Thyroid gland (tissue), 4 donors: ENCODE results near the gene NFATC2. TPM values are rescaled to one million over a fixed set of nuclear protein-coding genes. Genes with fewer than 3 reads are reported as not detected.

Experiments used
- DNase-seq, 2 donors: peaks; one replicate each; pipeline ENCODE4 v3.0.0-alpha.2; 2019
- H3K27ac ChIP-seq, 3 donors: fragments of 200-600 bp; sonication (generic); 1 replicate in 2 of 3; 2 replicates in 1 of 3; pipeline ENCODE4 v1.5.1; 2016 to 2019; ENCODE audit warnings: mild to moderate bottlenecking in 1 of 3, moderate library complexity in 1 of 3
- H3K27me3 ChIP-seq: fragments of 200-600 bp; sonication (generic); one replicate; pipeline ENCODE4 v1.5.1; 2019
- H3K36me3 ChIP-seq, 2 donors: fragments of 200-600 bp; sonication (generic); one replicate each; pipeline ENCODE4 v1.5.1; 2016 to 2019
- H3K4me1 ChIP-seq, 2 donors: fragments of 200-600 bp; sonication (generic); one replicate each; pipeline ENCODE4 v1.5.1; 2017 to 2019
- H3K4me3 ChIP-seq, 3 donors: fragments of 200-600 bp; sonication (generic); replicated peaks in 1 of 3; 1 replicate in 2 of 3; 2 replicates in 1 of 3; pipeline ENCODE4 v1.5.1; 2016; ENCODE audit warnings: mild to moderate bottlenecking in 1 of 3
- H3K9me3 ChIP-seq: fragments of 200-600 bp; sonication (generic); one replicate; pipeline ENCODE4 v1.5.1; 2017
- POLR2A ChIP-seq, 2 donors: fragments of 450-650 bp; IDR thresholded peaks; one replicate each; pipeline ENCODE4 v1.6.1; 2017; ENCODE audit warnings: antibody characterized with exemption in 2 of 2, mild to moderate bottlenecking in 2 of 2, moderate library complexity in 1 of 2
- WGBS, 2 donors: methylation state at CpG; one replicate each; pipeline ENCODE4 v1.1.5; 2017; 5-methylcytosine and 5-hydroxymethylcytosine counted together
- intact Hi-C: fragments of 100-400 bp; cut with DNase I; formaldehyde crosslinking; loops from one replicate; pipeline ENCODE4 v1.15.1; 2023
- total RNA-seq, 4 donors: library from RNA; depleted of rRNA; stranded (reverse); fragments of >200 nt; gene quantifications; one replicate each; pipeline ENCODE4 v1.2.3, GENCODE V29; 2016
- TF ChIP-seq, protein P1 (sequence below), 6 experiments: fragments of 200-600 bp in 3 of 6; fragments of 450-650 bp in 3 of 6; sonication (generic) in 3 of 6; IDR thresholded peaks; one replicate each; pipeline ENCODE4 v1.5.1; 2016 to 2019; ENCODE audit warnings: antibody characterized with exemption in 6 of 6, mild to moderate bottlenecking in 2 of 6, inconsistent platforms in 1 of 6, moderate library complexity in 1 of 6

The NFATC2 gene
- total RNA-seq, 4 donors from 2014 or later: 7.5 to 12.6 (median 8.5) TPM

DNA sequence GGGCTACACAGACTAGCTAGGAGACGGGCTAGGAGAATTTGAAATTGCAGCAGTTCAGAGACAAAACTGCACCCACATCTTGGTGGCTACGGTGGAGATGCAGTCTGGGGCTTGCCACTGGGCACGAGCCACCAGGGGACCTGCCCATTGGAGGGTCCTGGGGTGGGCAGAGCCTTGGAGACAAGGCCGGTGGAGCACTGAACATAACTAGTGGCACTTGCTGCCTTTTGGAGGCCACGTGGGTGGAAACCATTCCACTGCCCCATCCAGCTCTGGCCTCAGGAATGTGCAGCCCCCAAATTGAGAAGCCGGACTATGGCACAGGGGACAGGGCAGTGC lies 113.4 kb downstream of the NFATC2 start:
- no peak overlapping the region for H3K27ac ChIP-seq
- DNase-seq: no peak
- H3K9me3 ChIP-seq: no peaks in the 10 kb centered on the region
- TF ChIP-seq, protein P1, sequence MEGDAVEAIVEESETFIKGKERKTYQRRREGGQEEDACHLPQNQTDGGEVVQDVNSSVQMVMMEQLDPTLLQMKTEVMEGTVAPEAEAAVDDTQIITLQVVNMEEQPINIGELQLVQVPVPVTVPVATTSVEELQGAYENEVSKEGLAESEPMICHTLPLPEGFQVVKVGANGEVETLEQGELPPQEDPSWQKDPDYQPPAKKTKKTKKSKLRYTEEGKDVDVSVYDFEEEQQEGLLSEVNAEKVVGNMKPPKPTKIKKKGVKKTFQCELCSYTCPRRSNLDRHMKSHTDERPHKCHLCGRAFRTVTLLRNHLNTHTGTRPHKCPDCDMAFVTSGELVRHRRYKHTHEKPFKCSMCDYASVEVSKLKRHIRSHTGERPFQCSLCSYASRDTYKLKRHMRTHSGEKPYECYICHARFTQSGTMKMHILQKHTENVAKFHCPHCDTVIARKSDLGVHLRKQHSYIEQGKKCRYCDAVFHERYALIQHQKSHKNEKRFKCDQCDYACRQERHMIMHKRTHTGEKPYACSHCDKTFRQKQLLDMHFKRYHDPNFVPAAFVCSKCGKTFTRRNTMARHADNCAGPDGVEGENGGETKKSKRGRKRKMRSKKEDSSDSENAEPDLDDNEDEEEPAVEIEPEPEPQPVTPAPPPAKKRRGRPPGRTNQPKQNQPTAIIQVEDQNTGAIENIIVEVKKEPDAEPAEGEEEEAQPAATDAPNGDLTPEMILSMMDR (IDR thresholded peaks at IDR 0.05): no peak
- no peak for TF ChIP-seq POLR2A (IDR thresholded peaks at IDR 0.05)
- intact Hi-C loops: no loop called here
- H3K27me3 ChIP-seq: no peaks in the 10 kb centered on the region
- H3K4me3 ChIP-seq: no peak overlapping the region
- WGBS, 2 donors: 75 to 80% methylated on average over 6 of the region's 6 CpGs
- H3K36me3 ChIP-seq: peaks cover 0 to 6% of the 10 kb centered on the region in 2 donors
- peaks cover 15 to 31% of the 10 kb centered on the region in 2 donors for H3K4me1 ChIP-seq

DNA sequence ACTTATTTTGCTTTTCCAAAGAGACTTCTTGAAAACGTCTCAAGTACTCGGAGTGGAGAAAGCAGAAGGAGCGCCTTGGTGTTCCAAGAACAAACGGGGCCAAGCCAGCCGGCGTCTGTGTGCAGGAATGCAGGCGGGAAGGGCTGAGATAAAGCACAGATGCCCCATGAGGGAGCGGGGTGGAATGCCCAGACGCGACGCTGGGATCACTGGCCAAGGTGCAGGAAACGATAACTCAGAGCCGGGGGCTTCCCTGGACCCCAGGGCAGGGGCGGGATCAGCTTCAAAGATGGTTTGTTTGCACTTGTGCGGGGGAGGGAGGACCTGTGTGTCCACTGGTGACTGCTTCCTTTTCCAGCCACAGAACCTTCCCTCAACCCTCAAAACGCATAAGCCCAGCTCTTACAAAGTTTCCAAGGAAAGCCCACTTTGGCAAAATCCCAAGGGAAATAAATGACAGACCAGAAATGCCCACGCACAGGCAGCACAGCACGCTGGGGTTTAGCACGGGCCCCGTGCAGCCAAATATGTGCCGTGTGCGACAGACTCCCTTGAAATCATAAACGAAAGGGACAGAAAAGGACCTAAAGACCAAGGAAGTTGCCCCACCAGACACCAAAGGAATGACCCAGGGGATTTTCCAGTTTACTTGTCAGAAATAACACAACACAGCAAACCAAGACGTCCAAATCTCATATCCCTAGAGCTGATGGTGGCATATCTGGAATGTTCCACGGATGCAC lies 113.9 kb downstream of the NFATC2 start:
- H3K27ac ChIP-seq: peak overlapping the region; percentile 20 to 63 (median 21)
- intact Hi-C loops: no loop called here
- 51 to 58% methylated on average over 22 to 25 of the region's 25 CpGs for WGBS, 2 donors
- H3K36me3 ChIP-seq: peaks cover 0 to 6% of the 10 kb centered on the region in 2 donors
- H3K9me3 ChIP-seq: no peaks in the 10 kb centered on the region
- H3K4me3 ChIP-seq: no peak overlapping the region
- peak; percentile 61 to 82 for DNase-seq
- peaks cover 20 to 37% of the 10 kb centered on the region in 2 donors for H3K4me1 ChIP-seq
- H3K27me3 ChIP-seq: no peaks in the 10 kb centered on the region
- TF ChIP-seq, protein P1 (IDR thresholded peaks at IDR 0.05): no peak
- TF ChIP-seq POLR2A (IDR thresholded peaks at IDR 0.05): no peak

DNA sequence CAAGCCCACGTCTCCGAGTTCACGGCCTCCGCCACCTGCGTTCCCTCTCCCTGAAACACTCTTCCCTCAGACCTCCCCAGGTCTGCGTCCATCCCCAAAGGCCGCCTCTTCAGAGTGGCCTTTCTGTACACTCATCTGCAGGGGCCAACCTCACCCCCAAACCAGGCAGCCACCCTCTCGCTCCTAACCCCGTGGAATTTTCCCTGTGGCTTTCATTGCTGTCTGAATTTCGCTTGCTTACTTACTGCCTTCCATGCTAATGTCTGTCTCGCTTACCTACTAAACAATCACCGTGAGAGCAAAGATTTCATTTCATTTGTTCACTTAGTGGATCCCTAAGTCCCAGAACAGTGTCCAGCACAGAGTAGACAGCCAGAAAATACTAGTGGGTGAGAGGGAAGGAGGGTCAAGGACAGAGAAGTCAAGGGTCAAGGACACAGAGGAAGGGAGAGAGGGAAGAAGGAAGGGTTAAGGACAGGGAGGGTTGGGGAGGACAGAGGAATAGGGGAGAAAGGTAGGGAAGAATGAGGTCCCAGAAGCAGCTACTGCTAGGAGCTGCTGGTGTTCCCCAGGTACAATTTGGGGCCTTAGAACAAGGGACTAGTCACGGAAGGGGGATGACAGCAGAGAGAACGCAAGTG lies 114.7 kb downstream of the NFATC2 start:
- DNase-seq: no peak
- H3K4me1 ChIP-seq: peaks cover 24 to 45% of the 10 kb centered on the region in 2 donors
- intact Hi-C loops: no loop called here
- H3K27ac ChIP-seq: peak overlapping the region; percentile 20 to 63 (median 21)
- WGBS, 2 donors: 92 to 93% methylated on average over 14 of the region's 14 CpGs
- no peak overlapping the region for H3K4me3 ChIP-seq
- H3K36me3 ChIP-seq: peaks cover 0 to 6% of the 10 kb centered on the region in 2 donors
- H3K9me3 ChIP-seq: no peaks in the 10 kb centered on the region
- TF ChIP-seq, protein P1 (IDR thresholded peaks at IDR 0.05): no peak
- no peak for TF ChIP-seq POLR2A (IDR thresholded peaks at IDR 0.05)
- no peaks in the 10 kb centered on the region for H3K27me3 ChIP-seq

DNA sequence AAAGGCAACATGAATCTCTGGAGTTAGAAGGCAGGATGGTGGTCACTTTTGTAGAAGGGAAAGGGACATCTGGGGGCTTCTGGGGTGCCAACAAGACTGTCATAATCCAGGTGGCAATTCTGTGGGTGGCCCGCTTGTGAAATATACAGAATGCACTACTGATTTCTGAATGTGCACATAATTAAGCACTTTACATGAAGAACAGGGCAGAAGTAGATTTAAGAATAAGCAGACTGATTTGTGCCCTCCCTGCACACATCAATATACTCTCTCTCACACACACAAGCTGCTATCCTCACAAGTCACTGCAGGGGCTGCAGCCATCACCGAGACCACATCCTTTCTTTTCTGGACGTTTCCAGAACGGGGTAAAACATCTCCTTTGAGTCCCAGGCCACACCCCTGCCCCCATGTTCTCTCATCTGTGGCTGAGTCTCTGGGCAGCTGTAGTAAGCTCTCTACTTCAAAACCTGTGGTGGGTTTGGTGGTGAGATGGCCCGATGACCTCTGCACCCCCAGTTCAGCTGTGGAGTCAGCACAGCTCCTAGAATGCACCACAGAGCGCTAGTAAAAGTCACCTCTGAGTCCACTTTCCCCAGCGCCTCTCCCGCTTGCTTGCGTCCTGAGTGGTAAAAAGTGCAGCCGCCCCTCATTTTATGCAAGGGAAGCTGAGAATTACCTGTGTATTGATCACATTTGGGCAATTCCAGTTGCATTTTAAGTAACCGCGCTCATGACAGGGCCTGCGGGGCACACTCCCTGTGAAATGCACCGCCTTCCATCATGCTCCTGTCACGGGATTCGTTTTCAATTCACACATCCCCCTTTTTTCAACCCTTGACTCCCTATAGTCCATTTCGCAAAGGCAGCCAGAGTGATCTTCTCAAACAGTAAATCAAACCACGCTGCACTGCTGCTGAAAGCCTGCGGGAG lies 115.5 kb downstream of the NFATC2 start:
- intact Hi-C loops: no loop called here
- Histone ChIP-seq H3K9me3 (no peaks in the 10 kb centered on the region), H3K36me3 (peaks cover 0 to 2% of the 10 kb centered on the region in 2 donors), H3K4me3 (no peak overlapping the region), H3K4me1 (peaks cover 24 to 45% of the 10 kb centered on the region in 2 donors), H3K27ac (no peak overlapping the region), H3K27me3 (no peaks in the 10 kb centered on the region)
- TF ChIP-seq, protein P1 (IDR thresholded peaks at IDR 0.05): no peak
- TF ChIP-seq POLR2A (IDR thresholded peaks at IDR 0.05): no peak
- 95 to 96% methylated on average over 19 of the region's 19 CpGs for WGBS, 2 donors
- DNase-seq: no peak
